CD4-positive, alpha-beta T cell treated with Interleukin-17A for 4 hours (primary cell): ENCODE results near the gene PEX11G.

Experiments
- DNase-seq: peaks from one replicate; pipeline ENCODE4 v3.0.0-alpha.2; 2020; ENCODE audit warnings: mixed read lengths

Gene PEX11G

DNA sequence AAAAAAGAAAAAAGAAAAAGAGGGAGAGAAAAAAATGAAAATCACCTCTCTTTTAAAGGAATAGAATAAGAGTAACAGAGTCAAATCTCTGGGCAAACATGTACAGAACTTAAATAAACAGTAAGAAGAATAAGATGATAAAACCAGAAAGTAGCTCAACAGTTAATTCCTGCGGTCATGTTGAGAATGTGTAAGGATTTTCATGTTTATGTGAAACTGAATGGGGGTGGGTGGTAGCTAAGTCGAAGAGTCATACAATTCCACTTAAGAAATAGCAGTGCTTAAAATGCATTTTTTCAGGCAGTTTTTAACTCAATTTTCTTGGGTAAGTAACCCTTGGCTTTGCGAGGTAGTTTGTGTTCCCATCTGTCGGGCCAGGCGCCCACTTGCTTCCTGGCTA, 60.9 kb downstream of the PEX11G start:
- DNase-seq: no peak

DNA sequence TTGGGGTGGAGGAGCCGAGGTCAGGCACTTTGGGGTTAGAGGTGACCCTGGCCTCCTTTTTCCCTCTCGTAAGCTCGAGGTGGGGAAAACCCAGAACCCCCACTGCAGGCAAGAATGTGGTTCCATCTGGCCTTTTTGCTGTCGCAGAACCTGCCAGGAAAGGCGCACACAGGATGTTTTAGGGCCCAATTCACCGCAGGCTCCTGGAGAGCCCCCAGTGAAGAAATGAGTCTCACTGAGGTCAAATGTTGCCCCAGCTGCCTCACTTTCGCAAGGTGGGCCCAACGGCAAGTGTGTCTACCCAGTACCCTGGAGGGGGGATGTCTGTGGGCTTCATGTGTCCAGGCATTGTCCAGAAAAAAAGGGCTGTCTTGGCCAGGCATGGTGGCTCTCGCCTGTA, 61.8 kb downstream of the PEX11G start:
- no peak for DNase-seq
